Keratinocyte (primary cell): ENCODE results near the gene MMP24.

ENCODE experiments used
- EZH2 ChIP-seq: IDR thresholded peaks from one replicate; pipeline ENCODE4 v1.6.1; 2012; ENCODE audit warnings: inconsistent platforms, mild to moderate bottlenecking, low read length, moderate library complexity
- TF ChIP-seq, protein P1 (sequence below), 3 experiments: IDR thresholded peaks in 1 of 3; conservative IDR thresholded peaks in 1 of 3; optimal IDR thresholded peaks in 1 of 3; 2 replicates in 2 of 3; 3 replicates in 1 of 3; pipeline versions ENCODE3 to v1.5.1; 2011; ENCODE audit warnings: low read length in 3 of 3, mild to moderate bottlenecking in 3 of 3, moderate library complexity in 2 of 3, control low read depth in 1 of 3, inconsistent platforms in 1 of 3; ENCODE audit not compliant: insufficient read depth in 2 of 3; ENCODE audit errors: extremely low read depth in 1 of 3

- TF ChIP-seq, protein P1, sequence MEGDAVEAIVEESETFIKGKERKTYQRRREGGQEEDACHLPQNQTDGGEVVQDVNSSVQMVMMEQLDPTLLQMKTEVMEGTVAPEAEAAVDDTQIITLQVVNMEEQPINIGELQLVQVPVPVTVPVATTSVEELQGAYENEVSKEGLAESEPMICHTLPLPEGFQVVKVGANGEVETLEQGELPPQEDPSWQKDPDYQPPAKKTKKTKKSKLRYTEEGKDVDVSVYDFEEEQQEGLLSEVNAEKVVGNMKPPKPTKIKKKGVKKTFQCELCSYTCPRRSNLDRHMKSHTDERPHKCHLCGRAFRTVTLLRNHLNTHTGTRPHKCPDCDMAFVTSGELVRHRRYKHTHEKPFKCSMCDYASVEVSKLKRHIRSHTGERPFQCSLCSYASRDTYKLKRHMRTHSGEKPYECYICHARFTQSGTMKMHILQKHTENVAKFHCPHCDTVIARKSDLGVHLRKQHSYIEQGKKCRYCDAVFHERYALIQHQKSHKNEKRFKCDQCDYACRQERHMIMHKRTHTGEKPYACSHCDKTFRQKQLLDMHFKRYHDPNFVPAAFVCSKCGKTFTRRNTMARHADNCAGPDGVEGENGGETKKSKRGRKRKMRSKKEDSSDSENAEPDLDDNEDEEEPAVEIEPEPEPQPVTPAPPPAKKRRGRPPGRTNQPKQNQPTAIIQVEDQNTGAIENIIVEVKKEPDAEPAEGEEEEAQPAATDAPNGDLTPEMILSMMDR (optimal IDR thresholded peaks at IDR 0.05 in 1 of 3, IDR thresholded peaks at IDR 0.05 in 1 of 3, conservative IDR thresholded peaks at IDR 0.05 in 1 of 3; ENCODE audit: extremely low read depth in 1 of 3, insufficient read depth in 2 of 3, low read length in 3 of 3) = no peak
- TF ChIP-seq EZH2 = no peak
Observed at GRCh38 chr20:35319192-35319870, 92.8 kb downstream of the MMP24 start.
